Astrocyte (in vitro differentiated cells and primary cell): ENCODE data around the gene TBCA.

Source experiments
- CTCF ChIP-seq: IDR thresholded peaks from 2 replicates; pipeline ENCODE4 v1.5.1; 2011; ENCODE audit warnings: low read depth, mild to moderate bottlenecking, inconsistent platforms, low read length, moderate library complexity; ENCODE audit not compliant: insufficient read depth
- EZH2 ChIP-seq: IDR thresholded peaks from 2 replicates; pipeline ENCODE4 v1.6.1; 2012; ENCODE audit warnings: mild to moderate bottlenecking, low read length, inconsistent platforms; ENCODE audit not compliant: insufficient read depth

- TF ChIP-seq EZH2 (no peak), CTCF (no peak)
These were observed 130.0 kb downstream of the TBCA start for GRCh38 chr5:77645995-77646639.
